Measurements from ENCODE around the gene TCHP. TPM values are rescaled to one million over a fixed set of nuclear protein-coding genes. Genes with fewer than 3 reads are reported as not detected.

TCHP gene
- polyA plus RNA-seq, 1 experiment, result 9.1 TPM

DNA sequence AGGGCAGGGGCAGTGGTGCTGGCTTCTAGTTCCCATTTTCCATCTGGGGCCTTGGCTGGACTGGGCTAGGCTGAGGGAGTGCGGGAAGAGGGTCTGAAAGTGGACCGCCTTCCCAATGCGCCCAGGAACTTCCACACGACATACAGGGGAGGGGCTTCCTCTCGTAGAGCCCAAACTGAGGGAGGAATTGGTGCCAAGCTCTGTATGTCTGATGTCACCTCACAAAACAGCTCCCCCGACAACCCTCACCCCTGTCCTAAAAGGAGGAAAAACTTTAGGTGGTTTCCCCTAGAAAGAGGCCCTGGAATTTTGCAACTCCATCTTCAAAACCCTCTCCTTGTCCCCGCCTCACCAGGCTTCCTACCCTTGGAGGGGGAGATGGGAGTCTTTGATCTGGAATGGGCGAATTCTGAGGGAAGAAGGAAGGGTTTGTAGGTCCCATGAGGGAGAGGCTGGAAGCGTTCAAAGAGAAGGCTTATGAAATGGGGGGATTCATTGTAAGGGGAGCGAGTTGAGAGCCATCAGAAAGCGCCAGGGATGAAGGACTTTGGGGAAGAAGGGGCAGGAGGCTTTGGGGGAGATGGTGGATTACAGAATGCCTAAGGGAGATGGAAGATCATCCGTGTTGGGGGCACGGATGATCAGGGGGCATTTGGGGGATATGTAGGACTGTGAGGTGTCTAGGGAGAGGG is 20.6 kb upstream of the TCHP start:
- DNase-seq (ENCODE audit: low read depth), result no peak
- no peaks in the 10 kb centered on the region for H3K27me3 ChIP-seq (ENCODE audit: control insufficient read depth, insufficient read depth, low read length)
- peak overlapping the region; percentile 75 for H3K4me3 ChIP-seq (ENCODE audit: low read depth, low read length)
- ChIA-PET CTCF (interaction anchor here (1.3 to 4.4 kb wide), 3 partner anchors 9 to 33 kb away, joined by 3 to 17 read pairs (median 14); no protein-coding TSS in a partner anchor), POLR2A (interaction anchor here (0.5 kb wide), 1 partner anchor 566 kb away, joined by 9 read pairs; no protein-coding TSS in a partner anchor)
- no peaks in the 10 kb centered on the region for H3K36me3 ChIP-seq (ENCODE audit: control insufficient read depth, insufficient read depth, low read length)
- TF ChIP-seq, protein P1, sequence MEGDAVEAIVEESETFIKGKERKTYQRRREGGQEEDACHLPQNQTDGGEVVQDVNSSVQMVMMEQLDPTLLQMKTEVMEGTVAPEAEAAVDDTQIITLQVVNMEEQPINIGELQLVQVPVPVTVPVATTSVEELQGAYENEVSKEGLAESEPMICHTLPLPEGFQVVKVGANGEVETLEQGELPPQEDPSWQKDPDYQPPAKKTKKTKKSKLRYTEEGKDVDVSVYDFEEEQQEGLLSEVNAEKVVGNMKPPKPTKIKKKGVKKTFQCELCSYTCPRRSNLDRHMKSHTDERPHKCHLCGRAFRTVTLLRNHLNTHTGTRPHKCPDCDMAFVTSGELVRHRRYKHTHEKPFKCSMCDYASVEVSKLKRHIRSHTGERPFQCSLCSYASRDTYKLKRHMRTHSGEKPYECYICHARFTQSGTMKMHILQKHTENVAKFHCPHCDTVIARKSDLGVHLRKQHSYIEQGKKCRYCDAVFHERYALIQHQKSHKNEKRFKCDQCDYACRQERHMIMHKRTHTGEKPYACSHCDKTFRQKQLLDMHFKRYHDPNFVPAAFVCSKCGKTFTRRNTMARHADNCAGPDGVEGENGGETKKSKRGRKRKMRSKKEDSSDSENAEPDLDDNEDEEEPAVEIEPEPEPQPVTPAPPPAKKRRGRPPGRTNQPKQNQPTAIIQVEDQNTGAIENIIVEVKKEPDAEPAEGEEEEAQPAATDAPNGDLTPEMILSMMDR (IDR thresholded peaks at IDR 0.05; ENCODE audit: insufficient read depth, low read depth, low read length), result no peak

DNA sequence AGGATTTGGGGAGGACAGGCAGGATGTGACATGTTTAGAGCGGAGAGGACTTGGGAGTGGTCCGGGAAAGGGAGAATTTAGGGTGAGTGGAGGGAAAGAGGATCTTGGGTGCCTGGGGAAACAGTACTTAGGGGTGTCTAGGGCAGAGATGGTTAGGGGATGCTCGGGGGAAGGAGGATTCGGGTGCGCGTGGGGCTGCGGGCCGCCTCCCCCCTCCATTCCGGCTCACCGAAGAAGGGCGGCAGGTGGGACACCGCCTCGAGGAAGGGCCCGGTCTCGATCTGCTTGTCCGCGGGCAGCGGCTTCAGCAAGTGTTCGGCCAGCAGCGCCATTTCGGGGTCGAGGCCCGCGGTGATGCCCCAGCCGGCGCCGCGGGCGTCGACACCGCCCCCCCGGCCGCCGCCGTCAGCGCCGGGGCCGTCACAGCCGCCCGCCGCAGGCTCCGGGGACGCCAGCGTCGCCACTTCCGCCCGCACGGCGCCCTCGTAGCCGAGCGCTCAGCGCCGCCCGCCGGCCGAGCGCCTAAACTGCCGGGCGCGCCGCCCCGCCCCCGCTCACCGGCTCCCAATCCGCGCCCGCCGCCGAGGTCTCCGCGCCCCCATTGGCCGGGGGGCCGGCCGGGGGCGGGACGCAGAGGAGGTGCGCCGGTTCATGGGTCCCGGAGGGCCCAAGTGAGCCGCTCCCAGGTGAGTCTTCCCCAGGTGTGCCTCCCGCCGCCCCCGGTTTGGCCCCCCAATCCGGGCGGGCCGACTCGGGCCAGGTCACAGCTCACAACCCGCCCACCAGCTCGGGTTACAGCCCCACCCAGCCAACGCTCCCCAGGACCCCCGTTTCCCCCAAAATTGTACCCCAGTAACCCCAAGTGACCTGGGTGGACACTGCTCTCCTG is 19.8 kb upstream of the TCHP start, which contains the start of gene GLTP:
Gene GLTP (minus strand): TSS at position 499 of the 889 bp plus-strand sequence. CDS start 167 bp downstream, at position 332.
- Histone ChIP-seq H3K27me3 (ENCODE audit: control insufficient read depth, insufficient read depth, low read length) (no peaks in the 10 kb centered on the region), H3K36me3 (ENCODE audit: control insufficient read depth, insufficient read depth, low read length) (no peaks in the 10 kb centered on the region), H3K4me3 (ENCODE audit: low read depth, low read length) (peak within 1 kb of the TSS; percentile 75)
- TF ChIP-seq, protein P1 (IDR thresholded peaks at IDR 0.05; ENCODE audit: insufficient read depth, low read depth, low read length), result 0 out of 2 replicates have a peak, but pooled peaks have one; percentile 4
- ChIA-PET POLR2A (no interaction called here), CTCF (interaction anchor here (0.8 to 4.4 kb wide), 6 partner anchors 10 to 287 kb away, joined by 3 to 23 read pairs (median 4); no protein-coding TSS in a partner anchor)
- DNase-seq (ENCODE audit: low read depth), result no peak

DNA sequence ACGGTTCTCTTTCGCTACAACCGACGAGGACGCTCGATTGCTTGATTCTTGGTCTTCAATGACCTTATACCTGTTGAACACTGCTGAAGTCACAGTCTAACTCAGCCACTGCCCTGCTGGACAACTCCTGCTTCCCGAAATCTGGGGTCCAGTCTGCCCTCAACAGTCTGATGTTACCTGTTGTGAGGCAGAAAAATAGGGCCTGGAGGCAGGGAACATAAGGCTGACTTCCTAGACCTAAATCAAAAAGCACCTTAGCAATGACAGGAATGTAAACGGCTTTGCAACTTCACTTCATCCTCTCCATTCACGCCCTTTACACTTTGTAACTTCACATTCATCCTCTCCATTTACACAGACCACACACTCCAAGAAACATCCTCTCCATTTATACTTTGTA is 19.1 kb upstream of the TCHP start:
- TF ChIP-seq, protein P1 (IDR thresholded peaks at IDR 0.05; ENCODE audit: insufficient read depth, low read depth, low read length), result no peak
- H3K36me3 ChIP-seq (ENCODE audit: control insufficient read depth, insufficient read depth, low read length), result no peaks in the 10 kb centered on the region
- peak overlapping the region; percentile 57 for H3K4me3 ChIP-seq (ENCODE audit: low read depth, low read length)
- no peaks in the 10 kb centered on the region for H3K27me3 ChIP-seq (ENCODE audit: control insufficient read depth, insufficient read depth, low read length)
- DNase-seq (ENCODE audit: low read depth), result no peak
- POLR2A ChIA-PET, result no interaction called here
- CTCF ChIA-PET, result interaction anchor here (0.8 to 4.1 kb wide), 6 partner anchors 11 to 287 kb away, joined by 3 to 23 read pairs (median 4); no protein-coding TSS in a partner anchor

DNA sequence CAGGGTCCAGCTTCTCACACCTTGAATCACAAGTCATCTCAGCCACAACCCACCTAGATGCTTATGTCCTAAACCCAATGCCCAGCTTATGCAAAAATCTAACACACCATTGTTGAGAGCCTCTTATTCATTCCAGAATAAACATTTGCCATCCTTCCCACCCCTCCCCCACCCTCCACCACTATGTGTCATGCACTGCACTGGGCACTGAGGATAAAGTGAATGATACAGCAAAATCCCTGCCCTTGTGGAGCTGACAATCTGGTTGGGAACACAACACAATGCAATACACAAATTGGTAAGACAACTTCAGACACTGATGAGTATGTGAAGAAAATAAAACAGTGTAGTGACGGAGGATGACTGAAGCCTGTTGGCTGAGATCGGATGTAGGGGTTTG is 18.3 kb upstream of the TCHP start:
- no peak overlapping the region for H3K4me3 ChIP-seq (ENCODE audit: low read depth, low read length)
- POLR2A ChIA-PET, result no interaction called here
- TF ChIP-seq, protein P1 (IDR thresholded peaks at IDR 0.05; ENCODE audit: insufficient read depth, low read depth, low read length), result no peak
- no peaks in the 10 kb centered on the region for H3K36me3 ChIP-seq (ENCODE audit: control insufficient read depth, insufficient read depth, low read length)
- no peak for DNase-seq (ENCODE audit: low read depth)
- no peaks in the 10 kb centered on the region for H3K27me3 ChIP-seq (ENCODE audit: control insufficient read depth, insufficient read depth, low read length)
- CTCF ChIA-PET, result interaction anchor here (0.7 to 4.1 kb wide), 5 partner anchors 16 to 77 kb away, joined by 3 to 23 read pairs (median 4); no protein-coding TSS in a partner anchor

DNA sequence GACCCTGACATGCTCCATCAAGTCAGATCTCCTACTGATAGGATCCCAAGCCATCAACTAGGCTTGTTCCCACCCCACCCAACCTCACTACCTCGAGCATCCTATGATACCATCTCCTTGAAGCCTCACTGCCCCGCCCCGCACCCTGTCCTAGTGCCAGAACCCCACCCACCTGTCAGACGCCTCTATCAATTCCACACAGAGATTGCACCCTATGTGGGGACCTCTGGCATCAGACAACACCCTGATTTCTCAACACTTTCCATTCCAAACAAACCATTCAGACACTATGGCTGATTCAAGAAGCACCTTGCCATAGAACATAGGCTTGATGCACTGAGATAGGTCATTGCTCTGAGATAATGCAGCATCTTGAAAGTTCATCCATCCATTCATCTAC is 16.6 kb upstream of the TCHP start:
- DNase-seq (ENCODE audit: low read depth), result no peak
- POLR2A ChIA-PET, result no interaction called here
- H3K27me3 ChIP-seq (ENCODE audit: control insufficient read depth, insufficient read depth, low read length), result no peaks in the 10 kb centered on the region
- CTCF ChIA-PET, result interaction anchor here (0.6 to 4.1 kb wide), 4 partner anchors 19 to 79 kb away, joined by 3 to 23 read pairs (median 4); no protein-coding TSS in a partner anchor
- TF ChIP-seq, protein P1 (IDR thresholded peaks at IDR 0.05; ENCODE audit: insufficient read depth, low read depth, low read length), result no peak
- H3K4me3 ChIP-seq (ENCODE audit: low read depth, low read length), result no peak overlapping the region
- no peaks in the 10 kb centered on the region for H3K36me3 ChIP-seq (ENCODE audit: control insufficient read depth, insufficient read depth, low read length)

Data from BJ (cell line).